Gastroesophageal sphincter (tissue), 3 donors: ENCODE data around the gene CD83.

Experiments used
- CTCF ChIP-seq, 4 experiments: fragments of 200-600 bp in 2 of 4; fragments of 450-650 bp in 2 of 4; sonication (generic) in 1 of 4; IDR thresholded peaks; one replicate each; pipeline ENCODE4 v1.5.1; 2017 to 2019; ENCODE audit warnings: antibody characterized with exemption in 4 of 4, mild to moderate bottlenecking in 2 of 4, moderate library complexity in 2 of 4
- EP300 ChIP-seq: sonication (generic); formaldehyde crosslinking; IDR thresholded peaks from one replicate; pipeline ENCODE4 v1.6.1; 2017; ENCODE audit warnings: antibody characterized with exemption, mild to moderate bottlenecking
- POLR2A ChIP-seq, 2 donors: fragments of 450-650 bp; IDR thresholded peaks; one replicate each; pipeline ENCODE4 v1.6.1; 2017; ENCODE audit warnings: antibody characterized with exemption in 2 of 2, mild to moderate bottlenecking in 2 of 2, moderate library complexity in 1 of 2

- TF ChIP-seq CTCF (IDR thresholded peaks at IDR 0.05): no peak
- TF ChIP-seq EP300: no peak
- TF ChIP-seq POLR2A (IDR thresholded peaks at IDR 0.05): no peak
These were observed 15.2 kb upstream of the CD83 start for GRCh38 chr6:14102383-14102782.
